Measurements from ENCODE around the gene SLC35F1.

Gene SLC35F1

DNA sequence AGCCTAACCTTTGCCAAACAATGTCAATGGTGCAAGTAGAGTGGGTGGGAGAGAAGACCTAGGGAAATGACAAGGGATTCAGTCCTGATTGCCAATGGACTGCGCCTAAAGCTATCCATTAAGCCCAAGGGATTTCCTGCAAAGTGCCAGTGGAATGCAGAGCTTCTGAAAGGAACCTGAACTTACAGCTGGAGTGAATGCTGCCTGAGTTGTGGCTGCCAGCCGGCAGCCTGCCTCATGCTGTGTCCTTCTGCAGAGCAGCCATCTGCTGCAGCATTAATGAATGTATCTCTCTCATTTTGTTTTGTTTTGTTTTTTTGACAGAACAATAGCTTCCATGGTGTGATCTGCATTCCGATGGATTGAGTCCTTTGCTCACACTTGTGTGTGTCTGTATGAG, 44.7 kb downstream of the SLC35F1 start:
- TF ChIP-seq CTCF (IDR thresholded peaks at IDR 0.05) = no peak

DNA sequence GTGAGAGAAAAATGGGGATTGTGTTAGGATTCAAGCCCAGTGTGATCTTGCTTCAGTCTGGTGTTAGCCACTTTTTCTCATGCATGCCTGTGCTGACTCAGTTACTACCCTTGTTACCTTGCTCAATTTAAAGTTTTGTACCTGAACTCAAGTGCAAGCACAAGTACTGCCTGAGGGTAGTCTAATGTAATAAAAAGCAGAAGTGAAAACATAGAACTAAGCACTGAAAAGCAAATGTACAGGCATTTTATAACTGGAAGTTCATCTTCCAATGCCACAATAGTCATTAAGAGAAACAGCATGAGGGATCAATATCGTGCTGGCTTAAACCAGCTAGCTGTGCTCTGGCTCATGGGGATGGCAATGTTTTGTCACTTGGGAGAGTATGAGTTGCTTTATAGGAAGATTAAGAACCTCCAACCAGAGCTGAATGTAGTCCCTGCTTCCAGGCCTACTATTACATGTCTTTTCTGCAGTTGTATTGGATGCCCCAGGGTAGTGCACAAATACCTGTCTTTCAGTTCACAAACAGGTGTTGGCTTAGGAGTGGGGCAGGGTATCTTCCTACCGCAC, 48.7 kb downstream of the SLC35F1 start:
- TF ChIP-seq CTCF (IDR thresholded peaks at IDR 0.05) = no peak

- TF ChIP-seq CTCF (IDR thresholded peaks at IDR 0.05) = no peak
Measured at GRCh38 chr6:117956386-117956785, 49.3 kb downstream of the SLC35F1 start.

GRCh38 chr6:117958536-117958935, 51.5 kb downstream of the SLC35F1 start:
- TF ChIP-seq CTCF (IDR thresholded peaks at IDR 0.05) = no peak

DNA sequence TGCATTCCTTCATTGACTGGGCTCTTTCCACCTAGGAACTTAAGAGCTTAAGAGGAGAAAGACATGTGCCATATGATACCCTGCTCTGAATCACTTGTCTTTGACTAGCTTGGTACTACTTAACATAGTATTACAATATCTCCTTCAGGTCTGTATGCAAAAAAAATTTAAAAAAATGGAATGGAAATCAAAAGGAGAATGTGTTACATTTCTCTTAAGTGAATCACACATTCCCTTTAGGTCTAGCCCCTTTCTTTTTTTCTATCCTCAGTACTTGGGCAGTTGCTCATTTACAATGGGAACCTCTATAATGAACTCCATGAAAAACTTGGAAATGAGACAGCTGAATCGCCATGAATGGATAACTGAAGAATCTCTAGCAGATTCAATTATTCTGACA, 53.8 kb downstream of the SLC35F1 start:
- TF ChIP-seq CTCF (IDR thresholded peaks at IDR 0.05) = no peak

DNA sequence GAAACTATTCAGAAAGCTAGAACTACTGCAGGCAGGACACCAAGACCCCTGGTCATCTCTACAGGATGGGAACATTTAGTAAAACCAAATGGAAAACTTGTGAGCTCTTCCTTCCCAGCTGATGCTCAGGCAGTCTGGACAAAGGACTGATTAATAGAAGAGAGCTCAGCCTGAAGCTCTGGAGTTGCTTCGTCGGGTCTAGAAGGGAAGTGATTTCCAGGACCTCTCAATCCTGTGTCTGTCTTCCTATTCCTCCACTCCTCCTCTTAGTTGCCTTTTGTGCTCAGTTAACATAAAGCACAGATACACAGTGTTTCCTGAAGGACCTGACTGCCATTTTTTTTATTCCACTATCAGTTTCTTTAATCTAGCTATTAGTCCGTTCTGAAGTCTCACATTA, 54.2 kb downstream of the SLC35F1 start:
- no peak for TF ChIP-seq CTCF (IDR thresholded peaks at IDR 0.05)

GRCh38 chr6:117971637-117972036, 64.6 kb downstream of the SLC35F1 start:
- no peak for TF ChIP-seq CTCF (IDR thresholded peaks at IDR 0.05)
